Endothelial cell of umbilical vein (primary cell): ENCODE measurements around the gene SSBP3.

Source experiments
- EZH2 ChIP-seq: IDR thresholded peaks from 2 replicates; pipeline ENCODE4 v1.6.1; 2012; ENCODE audit warnings: borderline replicate concordance, low read depth, mild to moderate bottlenecking, moderate library complexity, low read length, inconsistent platforms; ENCODE audit not compliant: severe bottlenecking
- FOS ChIP-seq: IDR thresholded peaks from 2 replicates; pipeline ENCODE4 v1.6.1; 2011; ENCODE audit warnings: mild to moderate bottlenecking, low read length, moderate library complexity, borderline replicate concordance; ENCODE audit not compliant: insufficient read depth
- GATA2 ChIP-seq: IDR thresholded peaks from 2 replicates; pipeline ENCODE4 v1.7.0; 2011; ENCODE audit warnings: low read depth, mild to moderate bottlenecking, moderate library complexity, mixed read lengths, low read length; ENCODE audit not compliant: insufficient read length, insufficient read depth
- MYC ChIP-seq: IDR thresholded peaks from one replicate; pipeline ENCODE4 v1.6.1; 2011; ENCODE audit warnings: mild to moderate bottlenecking, low read depth, low read length
- POLR2A ChIP-seq: IDR thresholded peaks from 2 replicates; pipeline ENCODE4 v1.6.1; 2012; ENCODE audit warnings: low read depth, mild to moderate bottlenecking, control low read depth, low read length
- POLR2AphosphoS5 ChIP-seq: IDR thresholded peaks from 2 replicates; pipeline ENCODE4 v1.6.1; 2012; ENCODE audit warnings: low read depth, mild to moderate bottlenecking, control low read depth, low read length, moderate library complexity; ENCODE audit not compliant: insufficient read depth
- TF ChIP-seq, protein P1 (sequence below), 2 donors: IDR thresholded peaks; 1 replicate in 1 of 2; 2 replicates in 1 of 2; pipeline ENCODE4 v1.5.1; 2011; ENCODE audit warnings: low read length in 2 of 2, mild to moderate bottlenecking in 2 of 2, moderate library complexity in 2 of 2, control low read depth in 1 of 2, inconsistent platforms in 1 of 2, low read depth in 1 of 2; ENCODE audit not compliant: insufficient read depth in 1 of 2; ENCODE audit errors: extremely low read depth in 1 of 2
- TF ChIP-seq, protein P2 (sequence below): IDR thresholded peaks from 2 replicates; pipeline ENCODE4 v1.6.1; 2011; ENCODE audit not compliant: insufficient read depth, insufficient read length

DNA sequence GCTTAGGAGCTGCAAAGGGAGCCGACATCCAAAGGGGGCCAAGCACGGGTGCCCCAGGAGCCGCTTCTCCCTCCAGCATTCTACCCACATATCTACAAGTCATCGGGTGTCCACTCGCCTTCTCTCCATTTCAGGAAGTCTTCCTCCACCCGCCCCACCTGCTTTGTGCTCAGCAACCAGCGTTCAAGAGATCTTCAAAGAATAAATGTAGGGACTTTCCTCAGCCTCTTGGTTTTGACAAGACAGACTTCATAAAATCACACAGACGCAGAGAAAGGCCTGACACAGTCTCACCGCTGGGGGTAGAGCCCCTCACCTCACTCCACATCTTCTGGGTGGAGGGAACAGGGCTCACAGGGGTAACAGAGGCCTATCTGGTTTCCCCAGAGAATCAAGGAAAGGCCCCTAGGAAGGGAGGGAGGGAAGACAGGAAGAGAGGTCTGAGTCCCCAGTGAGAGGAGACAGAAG, 49.5 kb downstream of the SSBP3 start:
- TF ChIP-seq, protein P1, sequence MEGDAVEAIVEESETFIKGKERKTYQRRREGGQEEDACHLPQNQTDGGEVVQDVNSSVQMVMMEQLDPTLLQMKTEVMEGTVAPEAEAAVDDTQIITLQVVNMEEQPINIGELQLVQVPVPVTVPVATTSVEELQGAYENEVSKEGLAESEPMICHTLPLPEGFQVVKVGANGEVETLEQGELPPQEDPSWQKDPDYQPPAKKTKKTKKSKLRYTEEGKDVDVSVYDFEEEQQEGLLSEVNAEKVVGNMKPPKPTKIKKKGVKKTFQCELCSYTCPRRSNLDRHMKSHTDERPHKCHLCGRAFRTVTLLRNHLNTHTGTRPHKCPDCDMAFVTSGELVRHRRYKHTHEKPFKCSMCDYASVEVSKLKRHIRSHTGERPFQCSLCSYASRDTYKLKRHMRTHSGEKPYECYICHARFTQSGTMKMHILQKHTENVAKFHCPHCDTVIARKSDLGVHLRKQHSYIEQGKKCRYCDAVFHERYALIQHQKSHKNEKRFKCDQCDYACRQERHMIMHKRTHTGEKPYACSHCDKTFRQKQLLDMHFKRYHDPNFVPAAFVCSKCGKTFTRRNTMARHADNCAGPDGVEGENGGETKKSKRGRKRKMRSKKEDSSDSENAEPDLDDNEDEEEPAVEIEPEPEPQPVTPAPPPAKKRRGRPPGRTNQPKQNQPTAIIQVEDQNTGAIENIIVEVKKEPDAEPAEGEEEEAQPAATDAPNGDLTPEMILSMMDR (IDR thresholded peaks at IDR 0.05; ENCODE audit: extremely low read depth in 1 of 2, insufficient read depth in 1 of 2, low read depth in 1 of 2, low read length in 2 of 2) = no peak
- TF ChIP-seq POLR2A (no peak), FOS (no peak), EZH2 (no peak), GATA2 (no peak), MYC (no peak), POLR2AphosphoS5 (no peak)
- TF ChIP-seq, protein P2, sequence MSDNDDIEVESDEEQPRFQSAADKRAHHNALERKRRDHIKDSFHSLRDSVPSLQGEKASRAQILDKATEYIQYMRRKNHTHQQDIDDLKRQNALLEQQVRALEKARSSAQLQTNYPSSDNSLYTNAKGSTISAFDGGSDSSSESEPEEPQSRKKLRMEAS = no peak
